Measurements from ENCODE around the gene ITPRIPL2. TPM values are rescaled to one million over a fixed set of nuclear protein-coding genes. Genes with fewer than 3 reads are reported as not detected.

Gene ITPRIPL2
- total and polyA plus RNA-seq, 2 of the 13 experiments (the other 11 are each of a cell fraction or from before 2014, with no cell fraction given): 5.9 to 12.6 TPM

DNA sequence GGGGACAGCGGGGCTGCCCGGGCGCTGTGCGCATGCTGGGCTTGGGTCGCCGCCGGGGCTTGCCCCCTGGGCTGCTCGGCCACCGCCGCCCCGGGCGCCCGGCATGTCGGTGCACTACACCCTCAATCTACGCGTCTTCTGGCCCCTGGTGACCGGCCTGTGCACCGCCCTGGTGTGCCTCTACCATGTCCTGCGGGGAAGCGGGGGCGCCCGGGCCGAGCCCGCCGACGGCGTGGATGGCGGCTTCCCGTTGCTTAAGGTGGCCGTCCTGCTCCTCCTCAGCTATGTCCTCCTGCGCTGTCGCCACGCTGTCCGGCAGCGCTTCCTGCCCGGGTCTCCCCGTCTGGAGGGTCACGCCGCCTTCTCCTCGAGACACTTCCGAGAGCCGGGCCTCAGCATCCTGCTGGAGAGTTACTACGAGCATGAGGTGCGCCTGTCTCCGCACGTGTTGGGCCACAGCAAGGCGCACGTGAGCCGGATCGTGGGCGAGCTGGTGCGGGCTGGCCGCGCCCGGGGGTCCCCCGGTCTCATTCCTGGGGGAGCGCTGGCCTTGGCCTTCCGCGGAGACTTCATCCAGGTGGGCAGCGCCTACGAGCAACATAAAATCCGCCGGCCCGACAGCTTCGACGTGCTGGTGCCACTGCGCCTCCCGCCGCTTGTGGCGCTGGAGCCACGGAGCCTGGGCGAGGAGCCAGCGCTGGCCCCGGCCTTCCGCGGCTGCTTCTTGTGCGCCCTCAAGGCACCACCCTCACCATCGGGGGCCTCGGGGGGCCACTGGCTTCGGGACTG is 789 bp downstream of the ITPRIPL2 start (continued):
- TF ChIP-seq, protein P1, sequence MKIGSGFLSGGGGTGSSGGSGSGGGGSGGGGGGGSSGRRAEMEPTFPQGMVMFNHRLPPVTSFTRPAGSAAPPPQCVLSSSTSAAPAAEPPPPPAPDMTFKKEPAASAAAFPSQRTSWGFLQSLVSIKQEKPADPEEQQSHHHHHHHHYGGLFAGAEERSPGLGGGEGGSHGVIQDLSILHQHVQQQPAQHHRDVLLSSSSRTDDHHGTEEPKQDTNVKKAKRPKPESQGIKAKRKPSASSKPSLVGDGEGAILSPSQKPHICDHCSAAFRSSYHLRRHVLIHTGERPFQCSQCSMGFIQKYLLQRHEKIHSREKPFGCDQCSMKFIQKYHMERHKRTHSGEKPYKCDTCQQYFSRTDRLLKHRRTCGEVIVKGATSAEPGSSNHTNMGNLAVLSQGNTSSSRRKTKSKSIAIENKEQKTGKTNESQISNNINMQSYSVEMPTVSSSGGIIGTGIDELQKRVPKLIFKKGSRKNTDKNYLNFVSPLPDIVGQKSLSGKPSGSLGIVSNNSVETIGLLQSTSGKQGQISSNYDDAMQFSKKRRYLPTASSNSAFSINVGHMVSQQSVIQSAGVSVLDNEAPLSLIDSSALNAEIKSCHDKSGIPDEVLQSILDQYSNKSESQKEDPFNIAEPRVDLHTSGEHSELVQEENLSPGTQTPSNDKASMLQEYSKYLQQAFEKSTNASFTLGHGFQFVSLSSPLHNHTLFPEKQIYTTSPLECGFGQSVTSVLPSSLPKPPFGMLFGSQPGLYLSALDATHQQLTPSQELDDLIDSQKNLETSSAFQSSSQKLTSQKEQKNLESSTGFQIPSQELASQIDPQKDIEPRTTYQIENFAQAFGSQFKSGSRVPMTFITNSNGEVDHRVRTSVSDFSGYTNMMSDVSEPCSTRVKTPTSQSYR (CRISPR knock-in tag; IDR thresholded peaks at IDR 0.05; ENCODE audit: borderline replicate concordance): no peak
- TF ChIP-seq ZNF879 (CRISPR knock-in tag; IDR thresholded peaks at IDR 0.05) (no peak), ZNF235 (CRISPR knock-in tag; IDR thresholded peaks at IDR 0.05; ENCODE audit: borderline replicate concordance) (no peak), SRSF1 (optimal IDR thresholded peaks at IDR 0.05; ENCODE audit: low read depth, low read length) (no peak), ZFP36 (IDR thresholded peaks at IDR 0.05; ENCODE audit: borderline replicate concordance, low read depth, low read length, partially characterized antibody) (no peak), TARDBP (CRISPR knock-in tag; IDR thresholded peaks at IDR 0.05) (no peak; the same call in 1 of the 2 replicates), ZNF335 (CRISPR knock-in tag; IDR thresholded peaks at IDR 0.05) (no peak), TAF1 (CRISPR knock-in tag; IDR thresholded peaks at IDR 0.05) (no peak; the same call in none of the 2 replicates), RELA (CRISPR knock-in tag; IDR thresholded peaks at IDR 0.05) (no peak), MAFF (IDR thresholded peaks at IDR 0.05; ENCODE audit: low read depth, low read length) (no peak), ZZZ3 (CRISPR knock-in tag; IDR thresholded peaks at IDR 0.05; ENCODE audit: borderline replicate concordance) (no peak), KDM5A (IDR thresholded peaks at IDR 0.05; ENCODE audit: borderline replicate concordance, low read length) (no peak), ZNF33A (CRISPR knock-in tag; IDR thresholded peaks at IDR 0.05; ENCODE audit: borderline replicate concordance) (no peak)
- TF ChIP-seq, protein P2, sequence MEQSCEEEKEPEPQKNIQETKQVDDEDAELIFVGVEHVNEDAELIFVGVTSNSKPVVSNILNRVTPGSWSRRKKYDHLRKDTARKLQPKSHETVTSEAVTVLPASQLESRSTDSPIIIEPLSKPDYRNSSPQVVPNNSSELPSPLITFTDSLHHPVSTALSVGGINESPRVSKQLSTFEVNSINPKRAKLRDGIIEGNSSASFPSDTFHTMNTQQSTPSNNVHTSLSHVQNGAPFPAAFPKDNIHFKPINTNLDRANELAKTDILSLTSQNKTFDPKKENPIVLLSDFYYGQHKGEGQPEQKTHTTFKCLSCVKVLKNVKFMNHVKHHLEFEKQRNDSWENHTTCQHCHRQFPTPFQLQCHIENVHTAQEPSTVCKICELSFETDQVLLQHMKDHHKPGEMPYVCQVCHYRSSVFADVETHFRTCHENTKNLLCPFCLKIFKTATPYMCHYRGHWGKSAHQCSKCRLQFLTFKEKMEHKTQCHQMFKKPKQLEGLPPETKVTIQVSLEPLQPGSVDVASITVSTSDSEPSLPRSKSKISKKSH (CRISPR knock-in tag; IDR thresholded peaks at IDR 0.05; ENCODE audit: borderline replicate concordance): peak; percentile 72; the same call in 1 of the 2 replicates
- TF ChIP-seq, protein P3, sequence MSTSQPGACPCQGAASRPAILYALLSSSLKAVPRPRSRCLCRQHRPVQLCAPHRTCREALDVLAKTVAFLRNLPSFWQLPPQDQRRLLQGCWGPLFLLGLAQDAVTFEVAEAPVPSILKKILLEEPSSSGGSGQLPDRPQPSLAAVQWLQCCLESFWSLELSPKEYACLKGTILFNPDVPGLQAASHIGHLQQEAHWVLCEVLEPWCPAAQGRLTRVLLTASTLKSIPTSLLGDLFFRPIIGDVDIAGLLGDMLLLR (CRISPR knock-in tag; IDR thresholded peaks at IDR 0.05): no peak
- TF ChIP-seq, protein P4, sequence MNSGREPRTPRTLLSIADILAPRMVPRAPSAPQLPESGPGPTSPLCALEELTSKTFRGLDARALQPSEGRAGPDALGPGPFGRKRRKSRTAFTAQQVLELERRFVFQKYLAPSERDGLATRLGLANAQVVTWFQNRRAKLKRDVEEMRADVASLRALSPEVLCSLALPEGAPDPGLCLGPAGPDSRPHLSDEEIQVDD (CRISPR knock-in tag; IDR thresholded peaks at IDR 0.05; ENCODE audit: borderline replicate concordance): no peak
- TF ChIP-seq, protein P5, sequence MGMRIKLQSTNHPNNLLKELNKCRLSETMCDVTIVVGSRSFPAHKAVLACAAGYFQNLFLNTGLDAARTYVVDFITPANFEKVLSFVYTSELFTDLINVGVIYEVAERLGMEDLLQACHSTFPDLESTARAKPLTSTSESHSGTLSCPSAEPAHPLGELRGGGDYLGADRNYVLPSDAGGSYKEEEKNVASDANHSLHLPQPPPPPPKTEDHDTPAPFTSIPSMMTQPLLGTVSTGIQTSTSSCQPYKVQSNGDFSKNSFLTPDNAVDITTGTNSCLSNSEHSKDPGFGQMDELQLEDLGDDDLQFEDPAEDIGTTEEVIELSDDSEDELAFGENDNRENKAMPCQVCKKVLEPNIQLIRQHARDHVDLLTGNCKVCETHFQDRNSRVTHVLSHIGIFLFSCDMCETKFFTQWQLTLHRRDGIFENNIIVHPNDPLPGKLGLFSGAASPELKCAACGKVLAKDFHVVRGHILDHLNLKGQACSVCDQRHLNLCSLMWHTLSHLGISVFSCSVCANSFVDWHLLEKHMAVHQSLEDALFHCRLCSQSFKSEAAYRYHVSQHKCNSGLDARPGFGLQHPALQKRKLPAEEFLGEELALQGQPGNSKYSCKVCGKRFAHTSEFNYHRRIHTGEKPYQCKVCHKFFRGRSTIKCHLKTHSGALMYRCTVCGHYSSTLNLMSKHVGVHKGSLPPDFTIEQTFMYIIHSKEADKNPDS (CRISPR knock-in tag; IDR thresholded peaks at IDR 0.05): 0 out of 2 replicates have a peak, but pooled peaks have one; percentile 57
- TF ChIP-seq, protein P6, sequence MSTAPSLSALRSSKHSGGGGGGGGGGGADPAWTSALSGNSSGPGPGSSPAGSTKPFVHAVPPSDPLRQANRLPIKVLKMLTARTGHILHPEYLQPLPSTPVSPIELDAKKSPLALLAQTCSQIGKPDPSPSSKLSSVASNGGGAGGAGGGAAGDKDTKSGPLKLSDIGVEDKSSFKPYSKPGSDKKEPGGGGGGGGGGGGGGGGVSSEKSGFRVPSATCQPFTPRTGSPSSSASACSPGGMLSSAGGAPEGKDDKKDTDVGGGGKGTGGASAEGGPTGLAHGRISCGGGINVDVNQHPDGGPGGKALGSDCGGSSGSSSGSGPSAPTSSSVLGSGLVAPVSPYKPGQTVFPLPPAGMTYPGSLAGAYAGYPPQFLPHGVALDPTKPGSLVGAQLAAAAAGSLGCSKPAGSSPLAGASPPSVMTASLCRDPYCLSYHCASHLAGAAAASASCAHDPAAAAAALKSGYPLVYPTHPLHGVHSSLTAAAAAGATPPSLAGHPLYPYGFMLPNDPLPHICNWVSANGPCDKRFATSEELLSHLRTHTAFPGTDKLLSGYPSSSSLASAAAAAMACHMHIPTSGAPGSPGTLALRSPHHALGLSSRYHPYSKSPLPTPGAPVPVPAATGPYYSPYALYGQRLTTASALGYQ (CRISPR knock-in tag; IDR thresholded peaks at IDR 0.05): no peak

Measured in HepG2 (cell line).